Inferior parietal cortex (tissue), 1 donor: ENCODE measurements around the gene UBAC2.

Source experiments
- DNase-seq: peaks from one replicate; pipeline ENCODE4 v3.0.0-alpha.2; 2016; ENCODE audit errors: extremely low spot score

Gene UBAC2

DNA sequence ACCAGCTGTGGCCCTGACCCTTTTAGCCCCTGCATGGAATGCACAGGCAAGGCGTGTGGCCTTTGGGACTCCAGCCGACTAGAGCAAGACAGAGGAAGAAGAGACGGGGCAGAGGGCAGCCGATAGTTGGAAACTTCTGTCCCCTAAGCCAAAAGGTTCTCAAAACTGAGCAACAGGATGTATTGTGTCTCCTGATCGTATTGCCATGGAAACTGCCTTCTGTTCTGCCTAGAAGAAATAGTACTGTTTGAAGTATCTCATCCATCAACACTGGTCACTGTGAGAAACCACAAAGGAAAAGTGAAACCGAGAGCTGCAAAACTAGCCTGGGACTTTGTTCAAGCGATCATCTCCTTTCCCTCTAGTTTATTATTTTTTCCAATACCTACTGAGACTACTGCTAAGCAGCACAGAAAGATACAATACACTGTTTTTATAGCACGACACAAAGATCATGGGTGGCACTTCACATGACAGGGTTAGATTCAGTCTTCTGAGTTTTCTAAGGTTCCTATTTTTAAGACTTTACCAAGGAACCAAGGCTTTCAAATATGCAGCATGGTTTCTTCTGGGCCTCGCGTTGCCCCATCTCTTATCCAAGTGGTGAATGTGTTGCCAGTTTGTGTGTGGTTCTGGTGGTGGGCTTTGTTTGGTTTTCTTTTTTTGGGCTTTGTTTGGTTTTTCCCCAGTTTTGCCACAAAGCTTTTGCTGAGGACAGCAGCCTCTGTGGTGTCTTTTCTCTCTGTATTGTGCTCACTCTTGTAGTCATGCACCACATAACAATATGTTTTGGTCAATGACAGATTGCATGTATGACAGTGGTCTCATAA is 155.8 kb downstream of the UBAC2 start:
- peak; percentile 20 for DNase-seq

- DNase-seq = no peak
Measured at GRCh38 chr13:99357131-99357596, 156.5 kb downstream of the UBAC2 start.

GRCh38 chr13:99357941-99358340 is 157.3 kb downstream of the UBAC2 start:
- DNase-seq = no peak

DNA sequence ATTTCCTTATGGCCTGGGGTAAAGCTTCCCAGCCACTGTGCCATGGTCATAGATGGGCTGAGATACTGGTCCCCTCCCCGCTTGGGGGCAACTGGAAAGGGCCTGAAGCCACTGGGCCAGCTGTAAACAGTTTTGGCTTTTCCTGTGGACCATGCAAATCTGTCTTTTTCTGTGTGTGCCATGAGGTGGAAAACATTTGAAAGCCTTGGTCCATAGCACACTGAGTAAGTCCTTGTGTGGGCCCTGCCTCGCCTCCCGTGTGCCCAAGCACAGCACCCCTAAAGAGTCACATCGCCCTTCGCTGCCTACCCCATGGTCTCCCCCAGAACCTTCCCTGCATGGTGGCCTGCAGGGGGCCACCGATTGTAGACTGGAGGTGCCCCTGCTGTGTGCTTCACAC is 158.9 kb downstream of the UBAC2 start:
- DNase-seq = no peak

DNA sequence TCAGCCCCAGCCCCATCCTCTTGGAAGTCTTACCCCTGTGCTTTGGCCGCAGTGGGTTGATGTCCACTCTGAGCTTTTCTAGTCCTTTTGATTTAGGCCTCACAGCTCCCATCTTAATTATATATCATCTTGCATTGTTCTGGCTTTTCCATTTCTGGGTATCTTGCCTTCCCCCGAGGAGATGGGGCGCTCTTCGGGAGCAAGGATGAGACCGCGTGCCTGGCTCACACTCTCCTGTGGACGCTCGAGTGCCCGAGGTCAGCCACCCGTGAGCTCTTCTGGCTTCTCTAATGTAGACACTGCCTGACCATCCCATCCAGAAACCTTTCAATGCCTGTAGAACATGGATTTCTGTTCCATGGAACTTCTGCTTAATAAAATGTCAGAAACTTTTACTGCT is 160.0 kb downstream of the UBAC2 start:
- no peak for DNase-seq

- no peak for DNase-seq
Measured at GRCh38 chr13:99361197-99361596, 160.5 kb downstream of the UBAC2 start.

DNA sequence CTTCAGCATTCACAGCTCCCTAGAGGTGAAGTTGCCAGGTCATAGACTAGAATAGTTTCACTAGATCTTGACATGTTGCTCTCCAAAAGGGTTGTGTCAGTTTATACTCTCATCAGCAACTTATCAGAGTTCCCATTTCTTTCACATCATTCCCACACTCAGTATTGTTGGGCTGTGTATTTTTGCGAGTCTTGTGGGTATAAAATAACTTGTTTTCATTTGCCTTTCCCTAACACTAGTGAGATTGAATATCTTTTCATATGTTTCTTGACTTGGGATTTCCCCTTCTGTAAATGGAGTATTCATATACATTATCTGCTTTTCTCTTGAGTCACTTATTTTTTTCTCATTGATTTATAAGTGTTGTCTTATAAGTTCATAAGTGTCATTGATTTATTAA is 161.7 kb downstream of the UBAC2 start:
- DNase-seq = no peak

GRCh38 chr13:99363391-99363790 is 162.7 kb downstream of the UBAC2 start:
- no peak for DNase-seq

- no peak for DNase-seq
Measured at GRCh38 chr13:99363949-99364348, 163.3 kb downstream of the UBAC2 start.

- no peak for DNase-seq
Measured at GRCh38 chr13:99366075-99366987, 165.7 kb downstream of the UBAC2 start.

DNA sequence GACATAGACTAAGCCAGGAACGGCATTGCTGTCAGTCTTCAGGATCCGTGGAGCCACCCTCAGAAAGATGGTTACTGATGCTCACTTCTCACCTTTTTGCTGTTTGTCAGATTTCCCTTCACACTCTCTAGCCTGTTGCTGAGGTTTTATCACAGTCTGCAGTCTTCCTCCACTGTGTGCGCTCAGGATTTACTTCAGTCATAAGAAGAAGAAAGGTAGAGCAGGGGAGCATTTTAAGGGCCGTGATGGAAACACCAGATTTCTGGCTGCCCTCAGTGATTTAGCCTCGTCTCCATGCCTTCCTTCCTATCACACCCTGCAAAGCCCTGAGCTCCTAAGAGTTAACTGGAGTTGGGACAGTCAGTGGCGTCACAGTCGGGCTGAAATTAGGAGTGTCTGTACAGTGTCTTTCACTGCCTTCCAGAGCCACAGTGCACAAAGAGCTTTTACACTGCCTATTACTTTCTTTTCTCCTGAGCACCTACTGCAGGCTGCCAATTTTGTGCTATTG is 166.5 kb downstream of the UBAC2 start:
- no peak for DNase-seq

- no peak for DNase-seq
Measured at GRCh38 chr13:99367663-99368448, 167.2 kb downstream of the UBAC2 start.

GRCh38 chr13:99370481-99371275 is 170.0 kb downstream of the UBAC2 start:
- no peak for DNase-seq

DNA sequence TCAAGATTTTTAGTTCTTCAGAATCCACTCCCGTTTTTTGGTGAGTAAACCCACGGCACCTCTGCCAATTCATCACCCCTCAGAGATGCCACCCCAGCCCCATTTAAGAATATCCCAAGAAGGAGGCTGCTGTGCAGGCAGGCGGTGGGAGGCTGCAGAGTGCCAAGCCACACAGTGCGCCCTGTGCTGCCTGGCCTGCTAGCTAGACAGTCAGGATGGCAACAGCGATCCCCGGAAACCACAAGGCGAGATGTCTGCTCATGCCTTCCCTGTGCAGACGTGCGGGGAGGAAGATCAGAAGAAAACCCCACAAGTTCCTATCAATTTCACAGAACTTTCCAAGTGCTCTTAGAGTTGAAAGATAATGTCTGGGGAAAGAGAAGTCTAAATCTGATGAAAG is 171.3 kb downstream of the UBAC2 start:
- no peak for DNase-seq

- no peak for DNase-seq
Measured at GRCh38 chr13:99373436-99373835, 172.8 kb downstream of the UBAC2 start.

- no peak for DNase-seq
Measured at GRCh38 chr13:99374169-99374991, 173.7 kb downstream of the UBAC2 start.

GRCh38 chr13:99374994-99375737 is 174.5 kb downstream of the UBAC2 start:
- DNase-seq = no peak

GRCh38 chr13:99375738-99376080 is 175.1 kb downstream of the UBAC2 start:
- DNase-seq = no peak

DNA sequence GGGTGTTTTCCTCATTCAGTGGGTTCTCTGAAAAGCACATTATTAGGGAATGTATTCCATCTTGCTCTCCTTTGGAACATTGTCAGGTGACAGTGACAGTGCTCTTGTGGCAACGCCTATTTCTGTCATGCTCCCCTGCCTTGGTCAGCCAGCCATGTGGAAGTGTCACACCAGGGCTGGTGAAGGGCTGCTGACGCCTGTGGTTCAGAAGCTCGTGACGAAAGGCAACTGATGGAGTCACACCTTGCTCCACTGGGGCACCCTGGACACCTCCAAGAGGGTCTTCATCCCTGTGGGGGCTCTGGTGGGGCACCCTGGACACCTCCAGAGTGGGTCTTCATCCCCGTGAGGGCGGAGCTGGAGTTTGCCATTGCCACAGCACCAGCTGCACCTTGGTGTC is 175.5 kb downstream of the UBAC2 start:
- no peak for DNase-seq
